GM18951 (cell line): ENCODE results near the gene ZNF521.

Experiments
- POLR2A ChIP-seq: IDR thresholded peaks from 4 replicates; pipeline ENCODE4 v1.6.1; 2011; ENCODE audit warnings: mild to moderate bottlenecking; ENCODE audit not compliant: insufficient read length, insufficient read depth; ENCODE audit errors: extremely low read depth
- in situ Hi-C: fragments of 300-500 bp; cut with MboI; formaldehyde crosslinking; loops from one replicate; pipeline ENCODE4 v1.12.0; 2022; ENCODE audit warnings: low sequenced_read_pairs, mixed read lengths, inconsistent platforms; ENCODE audit not compliant: unreplicated experiment

Gene ZNF521

DNA sequence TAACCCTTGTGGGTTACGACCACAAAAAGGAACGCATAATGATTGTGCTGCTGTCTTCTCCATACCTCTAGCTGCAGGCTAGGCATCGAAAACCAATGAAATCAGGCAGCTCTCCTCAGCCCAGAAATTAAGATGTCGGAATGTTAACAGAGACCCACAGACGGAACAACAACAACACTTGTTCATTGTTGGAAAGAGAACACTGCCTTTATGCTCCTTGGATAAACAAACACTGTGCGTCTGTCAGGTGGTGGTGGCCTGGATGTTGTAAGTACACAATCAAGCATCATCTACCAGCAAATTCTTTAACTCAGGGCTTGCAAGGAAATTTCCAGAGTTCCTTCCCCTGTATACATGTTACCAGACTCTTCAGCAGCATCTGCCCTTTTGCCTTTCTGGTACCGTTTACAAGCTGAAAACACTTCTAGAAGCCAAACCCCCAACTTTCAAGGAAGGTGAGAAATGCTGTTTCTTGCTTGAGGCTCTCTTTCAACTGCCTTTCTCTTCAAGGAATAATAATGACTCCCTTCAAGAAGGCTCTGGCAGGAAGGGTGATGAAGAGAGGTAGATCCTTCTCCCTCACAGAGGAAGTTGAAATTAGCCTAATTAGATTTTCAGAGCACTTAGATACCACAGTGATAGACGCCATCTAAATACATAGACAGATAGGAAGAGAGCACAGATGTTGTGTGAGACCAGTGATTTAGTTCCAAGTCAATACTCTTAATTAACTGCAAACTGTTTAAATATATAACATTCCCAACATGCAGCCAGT lies 332.7 kb downstream of the ZNF521 start:
- in situ Hi-C loops, result no loop called here

DNA sequence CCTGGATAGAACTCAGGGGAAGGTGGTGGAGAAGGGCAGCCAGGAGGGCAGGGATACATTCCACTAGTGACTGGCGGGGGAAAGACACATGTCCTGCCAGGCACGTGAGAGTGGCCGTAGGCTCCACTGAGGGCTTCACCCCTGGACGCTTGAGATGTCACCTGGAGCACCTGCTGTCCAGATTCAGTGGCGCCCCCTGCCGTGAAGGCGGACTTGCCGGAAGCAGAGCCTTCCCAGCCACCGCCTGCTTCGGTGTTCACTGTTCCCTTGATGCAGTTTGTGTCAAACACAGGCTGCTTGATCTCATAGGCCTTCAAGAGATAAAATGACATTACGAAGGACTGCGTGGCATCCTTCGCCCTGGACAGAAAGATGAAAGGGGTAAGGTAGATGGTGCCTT lies 335.3 kb downstream of the ZNF521 start:
- no peak for TF ChIP-seq POLR2A
- in situ Hi-C loops, result no loop called here

More for the DNA sequence above, 332.7 kb downstream of the ZNF521 start:
- no peak for TF ChIP-seq POLR2A

DNA sequence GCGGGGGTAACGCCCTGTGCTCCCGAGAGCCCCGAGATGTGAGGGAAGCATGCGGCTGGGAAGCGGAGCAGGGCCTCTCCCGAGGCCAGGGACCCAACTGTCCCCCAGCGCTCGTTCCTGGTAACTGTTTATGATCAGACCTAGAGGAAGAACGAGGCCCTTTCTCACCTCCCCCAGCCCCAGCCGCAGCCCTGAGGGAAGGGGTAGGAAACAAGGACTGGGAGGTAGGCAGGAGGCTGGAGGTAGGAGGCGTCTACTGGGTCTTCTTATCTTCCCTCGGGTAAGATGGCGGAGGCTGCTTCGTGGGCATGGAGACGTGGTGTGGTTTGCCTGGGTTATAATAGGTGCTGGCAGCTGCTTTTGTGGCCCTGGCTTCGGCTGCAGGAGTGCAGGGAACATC lies 335.8 kb downstream of the ZNF521 start:
- in situ Hi-C loops, result no loop called here
- no peak for TF ChIP-seq POLR2A
